ENCODE data around the gene FNIP1. TPM values are rescaled to one million over a fixed set of nuclear protein-coding genes. Genes with fewer than 3 reads are reported as not detected.
"Not testable (repeated sequence)": the region's sequence is repeated elsewhere in the genome, so short reads cannot be mapped to it uniquely, and the experiment has no call there.

The FNIP1 gene
- total RNA-seq, 1 donor from 2014 or later: 14.4 TPM

- DNase-seq (ENCODE audit: low read depth): no peak
- no peak overlapping the region for H3K4me3 ChIP-seq (ENCODE audit: low read depth, low read length)
- no peak for TF ChIP-seq CTCF (conservative IDR thresholded peaks at IDR 0.05; ENCODE audit: low read depth, low read length)
These were observed 201.5 kb downstream of the FNIP1 start for GRCh38 chr5:131595088-131596033.

GRCh38 chr5:131593921-131594320 is 202.9 kb downstream of the FNIP1 start:
- no peak for DNase-seq (ENCODE audit: low read depth)
- no peak for TF ChIP-seq CTCF (conservative IDR thresholded peaks at IDR 0.05; ENCODE audit: low read depth, low read length)
- H3K4me3 ChIP-seq (ENCODE audit: low read depth, low read length): no peak overlapping the region

- DNase-seq (ENCODE audit: low read depth); H3K4me3 ChIP-seq (ENCODE audit: low read depth, low read length): not testable (repeated sequence)
These were observed 203.4 kb downstream of the FNIP1 start for GRCh38 chr5:131593436-131593835.

Other genes starting within 250 kb of the FNIP1 start
- 8.5 and 12.9 TPM in 2 replicates for gene RAPGEF6, start 161.8 kb downstream of the FNIP1 start, total RNA-seq
- gene MEIKIN, start 148.6 kb upstream of the FNIP1 start, total RNA-seq: not detected in 2 replicates
- gene ACSL6, start 214.6 kb upstream of the FNIP1 start, total RNA-seq: 0.35 TPM in 1 of 2 replicates, not detected in the other